HepG2 (cell line): ENCODE data around the gene NUDCD3. TPM values are rescaled to one million over a fixed set of nuclear protein-coding genes. Genes with fewer than 3 reads are reported as not detected.

Source experiments
- ATAC-seq: fragments of 200-7000 bp; cut with Tn5 transposase; 3 replicates; pipeline ENCODE4 v1.9.1; 2020; ENCODE audit warnings: mild to moderate bottlenecking, moderate library complexity
- BruUV-seq: library from RNA; stranded (reverse); fragments of 400-500 nt; replicated peaks from 2 replicates; lab custom pipeline; 2021; lab: Mats Ljungman, UMichigan
- CTCF ChIA-PET: fragments of 300-600 bp; formaldehyde crosslinking; extraction: SDS; loops from one replicate; lab custom pipeline; 2021; ENCODE audit warnings: low total read pairs, inconsistent platforms, low intra/inter-chr PET ratio; lab: Yijun Ruan, JAX
- POLR2A ChIA-PET: fragments of 350-600 bp; sonication (Branson Sonifier 250); formaldehyde crosslinking; loops from one replicate; lab custom pipeline; 2020; ENCODE audit warnings: antibody characterized with exemption, inconsistent platforms; lab: Yijun Ruan, JAX
- DNase-seq: peaks from one replicate; pipeline ENCODE4 v3.0.0-alpha.2; 2015; ENCODE audit warnings: low spot score
- FAIRE-seq: peaks from 3 replicates; lab custom pipeline; 2011; peaks lifted over from hg19 to GRCh38; lab: Jason Lieb, UNC
- H2AFZ ChIP-seq: one replicate; pipeline ENCODE4 v1.6.1; 2011; ENCODE audit warnings: low read length, inconsistent platforms
- H3K27ac ChIP-seq: fragments of 300-600 bp; 3 replicates; pipeline ENCODE4 v1.8.0; 2011; ENCODE audit warnings: mixed run types, mild to moderate bottlenecking, mixed read lengths, low read length, inconsistent platforms; ENCODE audit not compliant: insufficient read depth; ENCODE audit errors: extremely low read length
- H3K27me3 ChIP-seq, 2 experiments: fragments of 200-600 bp in 1 of 2; 2 replicates in 1 of 2; 3 replicates in 1 of 2; pipeline versions ENCODE4 v1.6.0 to v1.8.0; 2011; ENCODE audit warnings: low read length in 2 of 2, mild to moderate bottlenecking in 2 of 2, moderate library complexity in 2 of 2, inconsistent platforms in 1 of 2; ENCODE audit not compliant: insufficient read depth in 2 of 2, control insufficient read depth in 1 of 2
- H3K36me3 ChIP-seq, 2 experiments: fragments of 200-600 bp in 1 of 2; replicated peaks in 1 of 2; 2 replicates in 1 of 2; 3 replicates in 1 of 2; pipeline versions ENCODE4 v1.5.1 to v1.8.0; 2011; ENCODE audit warnings: low read length in 2 of 2, inconsistent platforms in 1 of 2; ENCODE audit not compliant: insufficient read depth in 2 of 2, control insufficient read depth in 1 of 2
- H3K4me1 ChIP-seq: 2 replicates; pipeline ENCODE4 v1.5.1; 2012; ENCODE audit warnings: low read length, inconsistent platforms; ENCODE audit not compliant: insufficient read depth
- H3K4me2 ChIP-seq: 2 replicates; pipeline ENCODE4 v1.6.0; 2011; ENCODE audit warnings: low read depth, low read length, inconsistent platforms
- H3K4me3 ChIP-seq, 3 experiments: fragments of 200-600 bp in 1 of 3; sonication (generic), shearing (Covaris generic) in 1 of 3; replicated peaks in 1 of 3; 2 replicates each; pipeline ENCODE4 v1.5.1; 2011 to 2016; ENCODE audit warnings: low read length in 3 of 3, inconsistent platforms in 2 of 3, low read depth in 2 of 3, mild to moderate bottlenecking in 2 of 3, control low read depth in 1 of 3, mixed read lengths in 1 of 3; ENCODE audit not compliant: insufficient read depth in 1 of 3
- H3K79me2 ChIP-seq: one replicate; pipeline ENCODE4 v1.6.1; 2011; ENCODE audit warnings: low read length, inconsistent platforms; ENCODE audit not compliant: insufficient read depth
- H3K9ac ChIP-seq: 2 replicates; pipeline ENCODE4 v1.6.0; 2011; ENCODE audit warnings: mild to moderate bottlenecking, low read depth, low read length, inconsistent platforms; ENCODE audit not compliant: insufficient read depth
- H3K9me3 ChIP-seq: 2 replicates; pipeline ENCODE4 v1.5.1; 2012; ENCODE audit warnings: mild to moderate bottlenecking, low read length
- H4K20me1 ChIP-seq: 2 replicates; pipeline ENCODE4 v1.6.0; 2011; ENCODE audit warnings: inconsistent platforms, mild to moderate bottlenecking, low read length, moderate library complexity; ENCODE audit not compliant: insufficient read depth
- CEBPB ChIP-seq: IDR thresholded peaks from 2 replicates; pipeline ENCODE4 v1.6.1; 2011; ENCODE audit warnings: low read depth, low read length, improper control_type of control experiment, borderline replicate concordance
- HNRNPLL ChIP-seq: fragments of 200-400 bp; formaldehyde crosslinking; IDR thresholded peaks from 2 replicates; pipeline ENCODE4 v1.6.1; 2017; ENCODE audit warnings: mild to moderate bottlenecking, low read depth, low read length; ENCODE audit not compliant: poor library complexity, severe bottlenecking
- JDP2 ChIP-seq: sonication (generic); formaldehyde crosslinking; IDR thresholded peaks from 2 replicates; pipeline ENCODE4 v1.8.1; 2022; ENCODE audit warnings: missing genetic modification reagents, borderline replicate concordance
- SETDB1 ChIP-seq: sonication (generic); formaldehyde crosslinking; IDR thresholded peaks from 2 replicates; pipeline ENCODE4 v1.5.1; 2020; ENCODE audit warnings: missing genetic modification reagents, mild to moderate bottlenecking, borderline replicate concordance
- ZBTB42 ChIP-seq: sonication (generic); formaldehyde crosslinking; IDR thresholded peaks from 2 replicates; pipeline ENCODE4 v1.5.0; 2020; ENCODE audit warnings: mild to moderate bottlenecking, missing genetic modification reagents
- ZKSCAN1 ChIP-seq: fragments of 150-350 bp; IDR thresholded peaks from 2 replicates; pipeline ENCODE4 v1.6.1; 2014; ENCODE audit warnings: low read length
- ZNF549 ChIP-seq: sonication (generic); formaldehyde crosslinking; IDR thresholded peaks from 2 replicates; pipeline ENCODE4 v1.5.0; 2020; ENCODE audit warnings: missing genetic modification reagents
- WGBS: methylation state at CpG from one replicate; pipeline ENCODE4 v1.1.6; 2017; ENCODE audit warnings: low lambda C conversion rate; 5-methylcytosine and 5-hydroxymethylcytosine counted together
- in situ Hi-C: cut with HindIII; loops from 2 replicates; pipeline ENCODE4 v1.10.0; 2017; ENCODE audit warnings: low pct_unique_long_range_greater_than_20kb; ENCODE audit not compliant: extremely low pct_ligation_motif_present
- intact Hi-C: fragments of 100-400 bp; cut with micrococcal nuclease; formaldehyde crosslinking; loops from one replicate; pipeline ENCODE4 v1.10.0; 2022; ENCODE audit not compliant: unreplicated experiment
- polyA plus RNA-seq, 8 experiments: library from polyadenylated mRNA; depleted of rRNA in 3 of 8; stranded (reverse) in 7 of 8; unstranded in 1 of 8; fragments of >200 nt; fragmentation: Illumina TruSeq in 4 of 8; extraction: Trizol in 4 of 8; gene quantifications; 2 replicates each; pipeline versions ENCODE4 v1.2.1 to v1.2.3, GENCODE V29; 2011 to 2016; ENCODE audit warnings: low read depth in 4 of 8, missing spikeins in 1 of 8, mixed read lengths in 1 of 8; ENCODE audit not compliant: insufficient read depth in 1 of 8
- total RNA-seq, 5 experiments: library from RNA; depleted of rRNA; stranded (reverse); fragments of >200 nt; fragmentation: Illumina TruSeq; extraction: Trizol; gene quantifications; 2 replicates each; pipeline ENCODE4 v1.2.3, GENCODE V29; 2016; ENCODE audit warnings: low read depth in 1 of 5

Gene NUDCD3
- total and polyA plus RNA-seq, 2 of the 13 experiments (the other 11 are each of a cell fraction or from before 2014, with no cell fraction given) = 20.8 to 49.9 TPM

- POLR2A ChIA-PET = no interaction called here
- DNase-seq (no peak), ATAC-seq (no peak), FAIRE-seq (no peak)
- Histone ChIP-seq H3K4me2 (no peak overlapping the region), H3K27me3 (no peaks in the 10 kb centered on the region), H3K9ac (no peak overlapping the region), H3K36me3 (peaks cover 23 to 58% of the 10 kb centered on the region in 2 experiments), H3K27ac (no peak overlapping the region), H3K9me3 (no peaks in the 10 kb centered on the region; the same call in 1 of the 2 replicates), H3K4me3 (no peak overlapping the region), H4K20me1 (no peaks in the 10 kb centered on the region), H3K4me1 (peaks cover 44% of the 10 kb centered on the region), H2AFZ (no peak overlapping the region), H3K79me2 (peaks cover 39% of the 10 kb centered on the region)
- TF ChIP-seq ZBTB42 (CRISPR knock-in tag) (no peak), CEBPB (peak; percentile 70)
- intact Hi-C loops = no loop called here
- 90% methylated on average over 5 of the region's 5 CpGs for WGBS
- in situ Hi-C loops = no loop called here
- no TSS peak for BruUV-seq
- CTCF ChIA-PET = no interaction called here
Observed at GRCh38 chr7:44484482-44485313, 5.8 kb downstream of the NUDCD3 start.

GRCh38 chr7:44482502-44483485 is 7.7 kb downstream of the NUDCD3 start:
- POLR2A ChIA-PET = no interaction called here
- H3K36me3 ChIP-seq = peaks cover 25 to 74% of the 10 kb centered on the region in 2 experiments
- no peaks in the 10 kb centered on the region; the same call in 1 of the 2 replicates for H3K9me3 ChIP-seq
- FAIRE-seq (no peak), DNase-seq (no peak), ATAC-seq (no peak)
- TF ChIP-seq HNRNPLL (no peak), ZKSCAN1 (no peak), SETDB1 (CRISPR knock-in tag) (no peak), ZNF549 (CRISPR knock-in tag) (no peak), JDP2 (CRISPR knock-in tag) (no peak)
- in situ Hi-C loops = no loop called here
- peaks cover 23% of the 10 kb centered on the region for H3K79me2 ChIP-seq
- no peak overlapping the region for H3K4me2 ChIP-seq
- WGBS = 97% methylated on average over 2 of the region's 2 CpGs
- BruUV-seq = no TSS peak
- CTCF ChIA-PET = no interaction called here
- H2AFZ ChIP-seq = no peak overlapping the region
- H3K4me3 ChIP-seq = no peak overlapping the region
- intact Hi-C loops = no loop called here
- no peaks in the 10 kb centered on the region for H3K27me3 ChIP-seq
- H3K27ac ChIP-seq = no peak overlapping the region
- H4K20me1 ChIP-seq = no peaks in the 10 kb centered on the region
- peaks cover 27% of the 10 kb centered on the region for H3K4me1 ChIP-seq
- no peak overlapping the region for H3K9ac ChIP-seq
